Aortic smooth muscle cell (primary cell): ENCODE data around the gene RGS17. TPM values are rescaled to one million over a fixed set of nuclear protein-coding genes. Genes with fewer than 3 reads are reported as not detected.

ENCODE experiments used
- total RNA-seq: library from RNA; depleted of rRNA; stranded (reverse); fragments of >200 nt; gene quantifications from 2 replicates; pipeline ENCODE4 v1.2.3, GENCODE V29; 2014

RGS17 gene
- total RNA-seq = 19.3 and 37.3 TPM in 2 replicates

GRCh38 chr6:153131037-153131981 is at the start of gene RGS17:
Gene RGS17, minus strand, starts transcription at chr6:153131282. Its CDS starts 87,264 bp downstream, at chr6:153044018.

GRCh38 chr6:153002613-153003365 is 128.3 kb downstream of the RGS17 start, which contains the start of gene MTRF1L:
Gene MTRF1L, minus strand, starts transcription at chr6:153002709. Its CDS starts 24 bp downstream, at chr6:153002685.

GRCh38 chr6:152982904-152983636 is 148.0 kb downstream of the RGS17 start, which contains the start of gene FBXO5:
Gene FBXO5, minus strand, starts transcription at chr6:152983041. Its CDS starts 82 bp downstream, at chr6:152982959.

Other genes starting within 250 kb of the RGS17 start
- gene FBXO5, start 148.2 kb downstream of the RGS17 start, total RNA-seq = 10.4 and 19.2 TPM in 2 replicates
- gene MTRF1L, start 128.6 kb downstream of the RGS17 start, total RNA-seq = 23.1 and 33.3 TPM in 2 replicates